SK-N-MC (cell line): ENCODE results near the gene PARD6B.

Experiments used
- DNase-seq: peaks from one replicate; pipeline ENCODE4 v3.0.0-alpha.2; 2011; ENCODE audit warnings: low read depth, low spot score
- H3K27ac ChIP-seq: fragments of 200-600 bp; sonication (generic); 2 replicates; pipeline ENCODE4 v1.5.1; 2016; ENCODE audit warnings: mixed run types
- H3K36me3 ChIP-seq: fragments of 200-600 bp; sonication (generic); 2 replicates; pipeline ENCODE4 v1.6.1; 2017; ENCODE audit warnings: antibody characterized with exemption, low read length, mixed read lengths; ENCODE audit not compliant: insufficient read depth
- H3K4me3 ChIP-seq: fragments of 200-600 bp; sonication (generic); 2 replicates; pipeline ENCODE4 v1.5.1; 2016
- H3K9ac ChIP-seq: fragments of 200-600 bp; sonication (generic); 2 replicates; pipeline ENCODE4 v1.8.0; 2017; ENCODE audit warnings: mixed run types, mixed read lengths; ENCODE audit not compliant: insufficient read length
- H3K9me3 ChIP-seq: fragments of 200-600 bp; sonication (generic); 2 replicates; pipeline ENCODE4 v1.6.1; 2017; ENCODE audit warnings: low read depth, mild to moderate bottlenecking, antibody characterized with exemption, low read length, moderate library complexity, mixed read lengths
- EZH2 ChIP-seq: fragments of 200-600 bp; sonication (generic); IDR thresholded peaks from one replicate; pipeline ENCODE4 v1.6.1; 2017; ENCODE audit warnings: antibody characterized with exemption
- FOXP2 ChIP-seq: optimal IDR thresholded peaks from 2 replicates; pipeline ENCODE3; 2011; ENCODE audit warnings: mild to moderate bottlenecking, moderate library complexity; ENCODE audit not compliant: insufficient read depth; ENCODE audit errors: extremely low read length, control extremely low read depth
- POLR2AphosphoS5 ChIP-seq: IDR thresholded peaks from 2 replicates; pipeline ENCODE4 v1.6.1; 2012; ENCODE audit warnings: mild to moderate bottlenecking, low read depth, low read length, borderline replicate concordance

PARD6B gene

GRCh38 chr20:50725724-50726005 lies 5.7 kb upstream of the PARD6B start:
- Histone ChIP-seq H3K4me3 (no peak overlapping the region), H3K27ac (no peak overlapping the region), H3K9ac (no peak overlapping the region), H3K36me3 (no peaks in the 10 kb centered on the region), H3K9me3 (no peaks in the 10 kb centered on the region)
- no peak for DNase-seq
- no peak for TF ChIP-seq FOXP2
- no peak for TF ChIP-seq POLR2AphosphoS5
- no peak for TF ChIP-seq EZH2

DNA sequence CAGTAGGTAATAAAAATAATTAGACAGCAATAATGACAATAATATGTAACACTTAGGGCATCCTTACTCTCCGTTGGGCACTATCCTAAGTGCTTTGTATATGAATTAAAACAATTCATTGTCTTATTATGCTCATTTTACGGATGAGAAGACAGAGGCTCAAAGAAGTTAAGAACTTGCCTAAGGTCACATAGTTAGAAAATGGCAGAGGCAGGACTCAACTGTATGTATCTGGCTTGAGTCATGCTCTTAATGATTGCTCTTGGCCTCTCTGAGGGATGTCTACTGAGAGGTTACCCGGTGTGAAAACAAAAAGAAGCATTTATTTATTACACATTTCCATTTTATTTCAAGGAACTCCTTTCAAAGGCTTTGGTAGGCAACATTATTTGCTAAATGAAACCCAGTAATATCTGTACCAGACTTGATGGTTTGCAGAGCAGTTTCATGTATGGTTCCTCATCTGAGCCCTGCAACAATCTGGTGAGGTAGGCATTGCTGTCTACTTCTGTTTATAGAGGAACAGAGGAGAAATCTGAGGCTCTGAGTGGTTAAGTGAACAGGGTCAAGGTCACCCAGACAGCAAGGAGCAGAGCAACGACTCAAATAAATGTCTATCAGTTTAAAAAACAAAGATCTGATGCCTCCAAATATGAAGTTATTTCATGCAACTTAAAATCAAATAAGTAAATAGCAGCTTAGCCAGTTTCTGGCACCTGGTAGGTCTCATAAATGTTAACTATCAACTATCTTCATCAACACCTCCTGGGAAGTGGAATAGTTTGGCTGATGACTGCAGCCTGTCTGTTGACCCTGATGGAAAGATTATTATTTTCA lies 4.2 kb upstream of the PARD6B start:
- DNase-seq = no peak
- no peak overlapping the region for H3K9ac ChIP-seq
- no peak overlapping the region for H3K4me3 ChIP-seq
- peak overlapping the region; percentile 7; the same call in 1 of the 2 replicates for H3K27ac ChIP-seq
- no peaks in the 10 kb centered on the region for H3K9me3 ChIP-seq
- H3K36me3 ChIP-seq = no peaks in the 10 kb centered on the region
- TF ChIP-seq POLR2AphosphoS5 = no peak
- TF ChIP-seq EZH2 = no peak
- TF ChIP-seq FOXP2 = no peak

DNA sequence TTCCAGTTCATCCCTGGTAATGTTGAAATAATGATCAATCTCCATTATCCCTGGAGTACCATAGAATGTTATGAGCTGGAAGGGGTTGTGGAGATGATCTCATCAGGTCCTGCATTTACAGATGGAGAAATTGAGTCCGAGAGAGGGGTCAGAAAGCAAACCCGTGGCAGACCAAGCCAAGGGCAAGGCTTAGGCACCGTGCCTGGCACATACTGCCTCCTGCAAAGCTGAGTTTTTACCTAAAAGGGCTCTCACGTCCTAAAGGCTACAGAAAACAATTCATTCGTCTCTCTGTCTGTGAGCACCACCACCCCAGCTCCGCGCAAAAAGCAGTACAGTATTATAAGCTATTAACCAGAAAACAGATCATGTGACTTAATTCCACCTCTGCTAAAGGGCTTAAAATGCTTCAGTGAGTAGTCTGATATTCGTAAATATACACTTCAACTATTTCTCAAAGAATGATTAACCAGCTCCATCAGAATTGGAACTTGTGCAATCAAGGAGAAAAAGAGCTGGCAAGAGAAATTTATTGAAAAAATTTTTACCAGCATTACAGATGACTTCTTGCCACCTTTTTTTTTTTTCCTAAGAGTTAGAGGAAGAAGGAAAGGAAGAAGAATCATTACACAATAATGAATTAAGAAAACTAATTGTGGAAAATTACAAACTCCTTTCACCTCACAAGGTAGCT lies 3.4 kb upstream of the PARD6B start:
- DNase-seq = no peak
- no peak overlapping the region for H3K9ac ChIP-seq
- TF ChIP-seq POLR2AphosphoS5 (no peak), EZH2 (no peak), FOXP2 (no peak)
- H3K27ac ChIP-seq = 0 out of 2 replicates have a peak overlapping the region, but pooled peaks have one; percentile 7
- H3K9me3 ChIP-seq = no peaks in the 10 kb centered on the region
- no peaks in the 10 kb centered on the region for H3K36me3 ChIP-seq
- no peak overlapping the region for H3K4me3 ChIP-seq

DNA sequence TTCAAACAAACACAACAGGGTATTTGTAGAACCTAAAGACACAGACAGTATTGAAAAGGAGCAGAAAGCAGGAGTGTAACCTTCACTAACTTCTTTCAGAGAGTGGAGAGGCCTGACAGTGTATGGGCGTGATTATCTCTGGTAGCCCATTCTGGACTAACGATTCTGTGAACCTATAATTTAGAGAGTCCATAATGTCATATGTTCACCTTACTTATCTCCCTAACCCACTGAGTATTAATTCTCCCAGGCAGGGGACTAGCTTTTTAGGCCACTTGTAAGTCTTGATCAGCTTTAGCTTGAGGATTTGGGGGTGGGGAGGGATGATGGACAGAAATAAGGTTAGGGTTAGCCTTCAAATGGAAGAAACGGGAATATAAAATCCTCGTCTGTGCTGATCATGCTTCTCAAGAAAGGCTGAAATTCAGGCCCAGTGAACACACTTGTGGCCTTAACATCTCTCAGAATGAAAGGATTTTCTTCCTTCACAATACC lies 2.8 kb upstream of the PARD6B start:
- no peaks in the 10 kb centered on the region for H3K36me3 ChIP-seq
- no peak for DNase-seq
- no peaks in the 10 kb centered on the region for H3K9me3 ChIP-seq
- no peak overlapping the region for H3K9ac ChIP-seq
- H3K4me3 ChIP-seq = no peak overlapping the region
- TF ChIP-seq FOXP2 (no peak), EZH2 (no peak), POLR2AphosphoS5 (no peak)
- H3K27ac ChIP-seq = no peak overlapping the region

DNA sequence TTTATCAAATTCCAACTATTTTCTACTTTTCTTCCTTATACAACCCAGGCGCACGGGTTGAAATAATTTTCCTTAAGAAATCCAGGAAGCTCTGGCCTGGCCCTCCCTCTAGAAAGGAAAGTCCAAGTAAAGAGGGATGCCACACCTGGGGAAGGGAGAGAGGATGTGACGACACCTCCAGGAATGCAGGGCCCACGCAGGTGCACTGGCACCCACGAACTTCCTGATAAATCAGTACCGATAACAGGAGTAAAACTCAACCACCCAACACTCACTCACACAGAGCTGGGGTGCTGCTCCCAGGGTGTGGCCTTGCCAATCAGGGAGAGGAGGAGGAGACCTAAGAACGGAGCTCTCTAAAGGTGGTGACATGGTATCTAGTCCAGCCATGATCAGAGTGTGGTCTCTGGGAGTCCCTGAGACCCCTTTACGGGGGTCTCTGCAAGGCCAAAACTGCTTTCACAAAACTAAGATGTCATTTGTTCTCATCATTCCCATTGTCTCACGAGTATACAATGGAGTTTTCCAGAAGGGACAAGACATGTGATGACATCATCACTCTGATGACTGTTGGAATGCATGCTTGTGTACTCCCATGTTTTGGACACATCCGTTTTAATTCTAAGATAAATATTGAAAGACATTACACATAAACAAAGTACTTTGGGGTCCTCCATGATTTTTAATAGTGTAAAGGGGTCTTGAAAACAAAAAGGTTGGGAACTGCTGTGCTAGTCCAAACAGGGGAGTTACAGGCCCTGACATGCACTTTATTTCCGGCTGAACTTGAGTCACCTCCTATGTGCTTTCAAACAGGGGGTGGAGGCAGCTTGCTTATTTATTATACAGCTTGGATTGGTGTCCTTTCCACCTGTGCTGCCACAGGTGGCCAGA lies 2.2 kb upstream of the PARD6B start:
- H3K36me3 ChIP-seq = no peaks in the 10 kb centered on the region
- H3K4me3 ChIP-seq = no peak overlapping the region
- no peak for DNase-seq
- no peak overlapping the region for H3K27ac ChIP-seq
- H3K9me3 ChIP-seq = no peaks in the 10 kb centered on the region
- TF ChIP-seq FOXP2 = no peak
- no peak for TF ChIP-seq POLR2AphosphoS5
- no peak for TF ChIP-seq EZH2
- no peak overlapping the region for H3K9ac ChIP-seq

GRCh38 chr20:50729901-50730764 lies 1.2 kb upstream of the PARD6B start:
- Histone ChIP-seq H3K27ac (no peak overlapping the region), H3K9ac (peak overlapping the region; percentile 58), H3K9me3 (no peaks in the 10 kb centered on the region), H3K36me3 (no peaks in the 10 kb centered on the region), H3K4me3 (peak overlapping the region; percentile 85)
- DNase-seq = no peak
- TF ChIP-seq EZH2 = no peak
- no peak for TF ChIP-seq POLR2AphosphoS5
- no peak for TF ChIP-seq FOXP2

- TF ChIP-seq POLR2AphosphoS5 (peak; percentile 58; the same call in 1 of the 2 replicates), FOXP2 (no peak), EZH2 (no peak)
- H3K9me3 ChIP-seq = no peaks in the 10 kb centered on the region
- peak overlapping the region; percentile 58 for H3K9ac ChIP-seq
- no peaks in the 10 kb centered on the region for H3K36me3 ChIP-seq
- no peak overlapping the region for H3K27ac ChIP-seq
- peak overlapping the region; percentile 85 for H3K4me3 ChIP-seq
- DNase-seq = no peak
Measured at GRCh38 chr20:50730765-50731054, 670 bp upstream of the PARD6B start.

DNA sequence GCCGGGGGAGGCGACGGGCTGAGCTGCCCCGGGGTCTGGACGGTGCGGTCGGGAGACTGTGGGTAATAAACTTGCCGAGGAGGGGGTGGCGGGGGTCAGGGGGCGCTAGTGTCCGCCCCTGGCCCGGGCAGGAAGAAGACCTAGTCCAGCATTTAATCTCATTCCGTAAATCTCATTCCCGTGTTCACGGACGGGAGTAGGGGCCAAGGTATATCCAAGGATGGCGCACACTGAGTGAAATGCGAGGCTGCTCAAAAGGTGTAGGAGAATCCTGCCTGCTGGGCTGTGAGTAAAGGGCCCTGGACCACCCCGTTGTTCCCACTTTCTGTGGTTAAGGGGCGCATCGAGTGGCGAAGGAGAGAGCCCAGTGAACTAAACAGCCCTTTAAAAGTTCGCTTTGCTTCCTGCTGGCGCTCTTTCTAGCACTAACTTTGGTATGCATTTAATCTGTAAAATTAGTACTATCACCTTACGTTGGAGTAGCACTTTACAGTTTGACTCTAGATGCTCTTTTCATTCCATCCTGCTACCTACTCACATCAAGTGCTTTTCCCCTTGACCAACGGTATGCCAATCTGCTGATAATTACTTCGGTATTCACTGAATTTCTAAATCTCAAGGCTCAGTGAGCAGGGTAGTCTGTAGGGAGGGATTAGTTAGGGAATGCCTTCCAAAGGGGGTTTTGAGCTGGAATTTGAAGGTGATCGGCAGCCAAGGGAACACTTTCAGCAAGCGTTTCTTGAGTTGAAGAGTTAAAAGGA lies 730 bp downstream of the PARD6B start:
- H3K27ac ChIP-seq = no peak overlapping the region
- no peaks in the 10 kb centered on the region for H3K36me3 ChIP-seq
- peak overlapping the region; percentile 85 for H3K4me3 ChIP-seq
- H3K9me3 ChIP-seq = no peaks in the 10 kb centered on the region
- H3K9ac ChIP-seq = peak overlapping the region; percentile 76
- no peak for DNase-seq
- TF ChIP-seq POLR2AphosphoS5 (no peak), EZH2 (no peak), FOXP2 (no peak)
